ENCODE results near the gene BCAP31. TPM values are rescaled to one million over a fixed set of nuclear protein-coding genes. Genes with fewer than 3 reads are reported as not detected.

BCAP31 gene
- total and polyA plus RNA-seq, 2 donors (not counting 1 experiment from before 2014, with no cell fraction given), result 59.5 to 117 TPM

DNA sequence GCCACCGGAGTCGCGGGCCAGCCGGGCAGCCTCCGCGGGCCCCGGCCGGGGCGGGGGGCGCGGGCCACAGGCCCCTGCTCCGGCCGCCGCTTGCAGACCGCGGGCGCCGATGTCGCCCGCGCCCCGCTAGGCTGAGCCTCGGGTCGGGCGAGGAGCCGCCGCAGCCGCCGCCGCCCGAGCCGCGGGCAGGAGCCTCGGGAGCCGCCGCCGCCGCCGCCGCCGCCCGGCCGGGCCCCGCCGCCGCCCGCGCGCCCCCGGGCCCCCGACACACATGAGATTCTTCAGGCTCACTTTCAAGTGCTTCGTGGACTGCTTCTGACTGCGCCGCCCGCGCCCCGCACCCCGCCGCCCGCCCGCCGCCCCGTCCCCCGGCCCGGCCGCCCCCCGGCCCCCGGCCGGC, 36.1 kb downstream of the BCAP31 start:
- Histone ChIP-seq H3K36me3 (replicated peaks in 1 of 2; ENCODE audit: control extremely low read depth in 1 of 2, control insufficient read depth in 1 of 2, extremely low read depth in 1 of 2, insufficient read depth in 2 of 2, low read length in 1 of 2) (no peaks in the 10 kb centered on the region), H3K79me2 (ENCODE audit: control insufficient read depth, insufficient read depth, low read length) (no peaks in the 10 kb centered on the region), H3K9me3 (ENCODE audit: control extremely low read depth in 1 of 3, control insufficient read depth in 2 of 3, insufficient read depth in 1 of 3, low read length in 2 of 3) (no peaks in the 10 kb centered on the region), H3K4me1 (ENCODE audit: control insufficient read depth in 2 of 2, insufficient read depth in 2 of 2, low read length in 2 of 2) (peaks cover 0 to 4% of the 10 kb centered on the region in 2 donors), H3K9ac (ENCODE audit: low read length) (no peak overlapping the region), H3K27ac (ENCODE audit: low read length in 2 of 2) (no peak overlapping the region), H4K20me1 (ENCODE audit: control insufficient read depth, insufficient read depth, low read length, poor library complexity, severe bottlenecking) (no peaks in the 10 kb centered on the region), H2AFZ (ENCODE audit: insufficient read depth, low read depth, low read length, poor library complexity, severe bottlenecking) (no peak overlapping the region), H3K4me3 (ENCODE audit: control extremely low read depth in 1 of 5, extremely low read depth in 1 of 5, insufficient read depth in 1 of 5, low read depth in 2 of 5, low read length in 4 of 5) (no peak overlapping the region), H3K4me2 (replicated peaks; ENCODE audit: low read depth, low read length, poor library complexity, severe bottlenecking) (no peak overlapping the region), H3K27me3 (replicated peaks in 1 of 4; ENCODE audit: control extremely low read depth in 1 of 4, control insufficient read depth in 3 of 4, insufficient read depth in 4 of 4, low read length in 3 of 4) (peaks cover 0 to 13% (median 1%) of the 10 kb centered on the region in 4 experiments)
- TF ChIP-seq, protein P1, sequence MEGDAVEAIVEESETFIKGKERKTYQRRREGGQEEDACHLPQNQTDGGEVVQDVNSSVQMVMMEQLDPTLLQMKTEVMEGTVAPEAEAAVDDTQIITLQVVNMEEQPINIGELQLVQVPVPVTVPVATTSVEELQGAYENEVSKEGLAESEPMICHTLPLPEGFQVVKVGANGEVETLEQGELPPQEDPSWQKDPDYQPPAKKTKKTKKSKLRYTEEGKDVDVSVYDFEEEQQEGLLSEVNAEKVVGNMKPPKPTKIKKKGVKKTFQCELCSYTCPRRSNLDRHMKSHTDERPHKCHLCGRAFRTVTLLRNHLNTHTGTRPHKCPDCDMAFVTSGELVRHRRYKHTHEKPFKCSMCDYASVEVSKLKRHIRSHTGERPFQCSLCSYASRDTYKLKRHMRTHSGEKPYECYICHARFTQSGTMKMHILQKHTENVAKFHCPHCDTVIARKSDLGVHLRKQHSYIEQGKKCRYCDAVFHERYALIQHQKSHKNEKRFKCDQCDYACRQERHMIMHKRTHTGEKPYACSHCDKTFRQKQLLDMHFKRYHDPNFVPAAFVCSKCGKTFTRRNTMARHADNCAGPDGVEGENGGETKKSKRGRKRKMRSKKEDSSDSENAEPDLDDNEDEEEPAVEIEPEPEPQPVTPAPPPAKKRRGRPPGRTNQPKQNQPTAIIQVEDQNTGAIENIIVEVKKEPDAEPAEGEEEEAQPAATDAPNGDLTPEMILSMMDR (IDR thresholded peaks at IDR 0.05), result no peak
- no peak for TF ChIP-seq EZH2 (IDR thresholded peaks at IDR 0.05; ENCODE audit: borderline replicate concordance, insufficient read depth, low read depth, low read length, poor library complexity, severe bottlenecking)
- no peak overlapping the region for H3K4me3 Mint-ChIP-seq
- intact Hi-C loops (cut with micrococcal nuclease), result no loop called here
- ChIA-PET CTCF (interaction anchor here (1.5 kb wide), 1 partner anchor 20 kb away, joined by 4 read pairs; no protein-coding TSS in a partner anchor), POLR2A (no interaction called here)
- no peak for DNase-seq
- H3K27me3 Mint-ChIP-seq, result no peaks in the 10 kb centered on the region
- no peaks in the 10 kb centered on the region for H3K9me3 Mint-ChIP-seq (ENCODE audit: insufficient read depth)
- H3K4me1 Mint-ChIP-seq, result no peaks in the 10 kb centered on the region
- 1% methylated on average over 27 of the region's 69 CpGs for WGBS (ENCODE audit: insufficient coverage)
- no peak overlapping the region for H3K27ac Mint-ChIP-seq
- peak; percentile 28 for ATAC-seq (ENCODE audit: low read depth)

DNA sequence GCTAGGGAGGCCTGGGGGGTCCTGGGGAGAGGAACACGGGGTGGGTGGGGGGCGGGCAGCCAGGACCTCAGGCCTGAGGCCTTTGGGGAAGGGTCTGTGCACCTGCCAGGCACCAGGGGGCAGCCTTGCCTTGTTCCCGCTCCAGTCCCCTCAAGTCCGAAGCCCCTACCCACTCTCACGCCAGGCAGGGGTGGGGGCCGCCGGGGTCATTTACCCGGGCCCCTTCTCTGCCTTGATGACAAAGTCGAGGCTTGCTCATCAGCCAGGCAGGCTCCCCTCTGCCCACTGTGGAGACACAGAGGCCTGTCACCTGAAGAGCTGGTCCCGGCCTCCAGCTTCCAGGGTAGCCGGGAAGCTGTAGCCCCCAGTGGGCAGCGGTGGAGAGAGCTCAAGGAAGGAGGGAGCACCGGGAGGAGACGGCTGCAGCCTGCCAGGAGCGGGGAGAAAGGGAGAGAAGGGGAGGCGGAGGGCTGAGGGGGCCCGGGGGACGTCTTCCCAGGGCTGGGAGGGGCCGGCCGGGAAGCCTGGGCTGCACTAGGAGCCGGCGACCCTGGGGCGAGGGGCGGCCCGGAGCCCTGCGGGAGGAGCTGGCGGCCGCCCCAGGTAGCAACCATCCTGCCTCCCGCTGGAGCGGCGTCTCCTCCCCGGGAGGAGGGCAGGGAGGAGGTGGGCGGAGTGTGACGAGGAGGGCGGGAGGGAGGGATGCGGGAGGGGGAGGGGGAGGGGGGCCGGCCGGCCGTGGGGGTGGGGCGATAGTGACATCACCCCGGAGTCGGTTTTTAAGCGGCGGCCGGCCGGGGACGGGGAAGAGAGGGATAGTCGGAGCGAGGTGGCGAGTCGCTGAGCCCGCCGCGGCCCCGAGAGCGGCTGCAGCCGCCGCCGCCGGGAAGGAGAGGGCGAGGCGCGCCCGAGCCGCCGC, 36.8 kb downstream of the BCAP31 start, which contains the start of gene SLC6A8:
TSS of gene SLC6A8 (plus strand) at position 806 of the 919 bp plus-strand sequence. CDS start 649 bp downstream, outside the sequence.
- TF ChIP-seq EZH2 (IDR thresholded peaks at IDR 0.05; ENCODE audit: borderline replicate concordance, insufficient read depth, low read depth, low read length, poor library complexity, severe bottlenecking), result no peak
- TF ChIP-seq, protein P1 (IDR thresholded peaks at IDR 0.05), result peak; percentile 39
- no peaks in the 10 kb centered on the region for H3K9me3 ChIP-seq (ENCODE audit: control extremely low read depth in 1 of 3, control insufficient read depth in 2 of 3, insufficient read depth in 1 of 3, low read length in 2 of 3)
- no peak within 1 kb of the TSS for H3K27ac Mint-ChIP-seq
- H3K4me2 ChIP-seq (replicated peaks; ENCODE audit: low read depth, low read length, poor library complexity, severe bottlenecking), result peak within 1 kb of the TSS; percentile 58
- H3K9ac ChIP-seq (ENCODE audit: low read length), result peak within 1 kb of the TSS; percentile 47
- ChIA-PET CTCF (interaction anchor here (0.8 to 1.5 kb wide), 6 partner anchors 21 to 280 kb away, joined by 3 to 5 read pairs (median 4); no protein-coding TSS in a partner anchor), POLR2A (interaction anchor here (0.7 kb wide), 1 partner anchor 240 kb away, joined by 6 read pairs; no protein-coding TSS in a partner anchor)
- H3K4me1 Mint-ChIP-seq, result no peaks in the 10 kb centered on the region
- H3K79me2 ChIP-seq (ENCODE audit: control insufficient read depth, insufficient read depth, low read length), result no peaks in the 10 kb centered on the region
- peaks cover 0 to 13% (median 1%) of the 10 kb centered on the region in 4 experiments for H3K27me3 ChIP-seq (replicated peaks in 1 of 4; ENCODE audit: control extremely low read depth in 1 of 4, control insufficient read depth in 3 of 4, insufficient read depth in 4 of 4, low read length in 3 of 4)
- DNase-seq (peak; percentile 59), ATAC-seq (ENCODE audit: low read depth) (peak; percentile 62)
- H3K4me1 ChIP-seq (ENCODE audit: control insufficient read depth in 2 of 2, insufficient read depth in 2 of 2, low read length in 2 of 2), result peaks cover 0 to 4% of the 10 kb centered on the region in 2 donors
- H2AFZ ChIP-seq (ENCODE audit: insufficient read depth, low read depth, low read length, poor library complexity, severe bottlenecking), result peak within 1 kb of the TSS; percentile 69
- under 1% methylated on average over 23 of the region's 66 CpGs for WGBS (ENCODE audit: insufficient coverage)
- no peaks in the 10 kb centered on the region for H4K20me1 ChIP-seq (ENCODE audit: control insufficient read depth, insufficient read depth, low read length, poor library complexity, severe bottlenecking)
- H3K9me3 Mint-ChIP-seq (ENCODE audit: insufficient read depth), result no peaks in the 10 kb centered on the region
- H3K36me3 ChIP-seq (replicated peaks in 1 of 2; ENCODE audit: control extremely low read depth in 1 of 2, control insufficient read depth in 1 of 2, extremely low read depth in 1 of 2, insufficient read depth in 2 of 2, low read length in 1 of 2), result no peaks in the 10 kb centered on the region
- H3K4me3 ChIP-seq (ENCODE audit: control extremely low read depth in 1 of 5, extremely low read depth in 1 of 5, insufficient read depth in 1 of 5, low read depth in 2 of 5, low read length in 4 of 5), result peak within 1 kb of the TSS in 4 of 5 experiments; percentile 26 to 48 (median 38)
- H3K27me3 Mint-ChIP-seq, result no peaks in the 10 kb centered on the region
- H3K4me3 Mint-ChIP-seq, result peak within 1 kb of the TSS; percentile 83
- intact Hi-C loops (cut with micrococcal nuclease), result no loop called here
- H3K27ac ChIP-seq (ENCODE audit: low read length in 2 of 2), result no peak within 1 kb of the TSS
